ENCODE data around the gene SLC6A17. TPM values are rescaled to one million over a fixed set of nuclear protein-coding genes. Genes with fewer than 3 reads are reported as not detected.

Gene SLC6A17
- total and polyA plus RNA-seq, 2 experiments from 2014 or later, result 0.03 to 0.17 TPM

DNA sequence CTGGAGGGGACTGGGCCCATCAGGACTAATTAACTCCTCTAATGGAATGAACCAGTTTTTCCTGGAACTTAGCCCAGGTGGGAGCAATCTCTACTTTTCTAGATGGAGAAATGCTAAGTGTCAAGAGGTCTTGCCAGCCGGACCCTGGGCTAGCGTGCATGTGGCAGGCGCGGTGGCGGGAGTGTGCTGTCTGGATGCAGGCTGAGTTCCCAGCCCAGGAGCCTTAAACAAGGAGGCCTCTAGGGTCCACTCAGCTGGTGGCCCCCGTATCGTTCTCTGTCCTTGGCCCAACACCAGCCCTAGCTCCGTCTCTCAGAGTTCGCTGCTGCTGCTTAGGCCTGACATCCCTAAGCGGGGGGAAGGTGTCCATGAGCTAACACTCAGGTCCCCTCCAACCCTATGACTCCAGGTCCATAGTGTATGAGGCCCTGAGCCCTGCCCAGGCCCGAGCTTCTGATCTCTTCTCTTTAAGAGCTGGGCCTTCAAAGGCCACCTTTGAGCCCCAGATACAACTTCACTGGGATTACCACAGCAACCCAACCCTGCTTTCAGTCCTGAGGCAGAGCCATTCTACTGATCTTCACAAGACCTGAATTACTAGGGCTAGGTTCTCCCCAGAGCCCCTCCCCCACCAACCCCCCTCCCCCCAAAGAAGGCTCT is 56.1 kb downstream of the SLC6A17 start (continued):
- TF ChIP-seq NANOG (IDR thresholded peaks at IDR 0.05; ENCODE audit: borderline replicate concordance) (no peak), STAT1 (IDR thresholded peaks at IDR 0.05; ENCODE audit: unreplicated experiment) (no peak), EZH2 (IDR thresholded peaks at IDR 0.05; ENCODE audit: low read depth, unreplicated experiment) (no peak)
- TF ChIP-seq, protein P1, sequence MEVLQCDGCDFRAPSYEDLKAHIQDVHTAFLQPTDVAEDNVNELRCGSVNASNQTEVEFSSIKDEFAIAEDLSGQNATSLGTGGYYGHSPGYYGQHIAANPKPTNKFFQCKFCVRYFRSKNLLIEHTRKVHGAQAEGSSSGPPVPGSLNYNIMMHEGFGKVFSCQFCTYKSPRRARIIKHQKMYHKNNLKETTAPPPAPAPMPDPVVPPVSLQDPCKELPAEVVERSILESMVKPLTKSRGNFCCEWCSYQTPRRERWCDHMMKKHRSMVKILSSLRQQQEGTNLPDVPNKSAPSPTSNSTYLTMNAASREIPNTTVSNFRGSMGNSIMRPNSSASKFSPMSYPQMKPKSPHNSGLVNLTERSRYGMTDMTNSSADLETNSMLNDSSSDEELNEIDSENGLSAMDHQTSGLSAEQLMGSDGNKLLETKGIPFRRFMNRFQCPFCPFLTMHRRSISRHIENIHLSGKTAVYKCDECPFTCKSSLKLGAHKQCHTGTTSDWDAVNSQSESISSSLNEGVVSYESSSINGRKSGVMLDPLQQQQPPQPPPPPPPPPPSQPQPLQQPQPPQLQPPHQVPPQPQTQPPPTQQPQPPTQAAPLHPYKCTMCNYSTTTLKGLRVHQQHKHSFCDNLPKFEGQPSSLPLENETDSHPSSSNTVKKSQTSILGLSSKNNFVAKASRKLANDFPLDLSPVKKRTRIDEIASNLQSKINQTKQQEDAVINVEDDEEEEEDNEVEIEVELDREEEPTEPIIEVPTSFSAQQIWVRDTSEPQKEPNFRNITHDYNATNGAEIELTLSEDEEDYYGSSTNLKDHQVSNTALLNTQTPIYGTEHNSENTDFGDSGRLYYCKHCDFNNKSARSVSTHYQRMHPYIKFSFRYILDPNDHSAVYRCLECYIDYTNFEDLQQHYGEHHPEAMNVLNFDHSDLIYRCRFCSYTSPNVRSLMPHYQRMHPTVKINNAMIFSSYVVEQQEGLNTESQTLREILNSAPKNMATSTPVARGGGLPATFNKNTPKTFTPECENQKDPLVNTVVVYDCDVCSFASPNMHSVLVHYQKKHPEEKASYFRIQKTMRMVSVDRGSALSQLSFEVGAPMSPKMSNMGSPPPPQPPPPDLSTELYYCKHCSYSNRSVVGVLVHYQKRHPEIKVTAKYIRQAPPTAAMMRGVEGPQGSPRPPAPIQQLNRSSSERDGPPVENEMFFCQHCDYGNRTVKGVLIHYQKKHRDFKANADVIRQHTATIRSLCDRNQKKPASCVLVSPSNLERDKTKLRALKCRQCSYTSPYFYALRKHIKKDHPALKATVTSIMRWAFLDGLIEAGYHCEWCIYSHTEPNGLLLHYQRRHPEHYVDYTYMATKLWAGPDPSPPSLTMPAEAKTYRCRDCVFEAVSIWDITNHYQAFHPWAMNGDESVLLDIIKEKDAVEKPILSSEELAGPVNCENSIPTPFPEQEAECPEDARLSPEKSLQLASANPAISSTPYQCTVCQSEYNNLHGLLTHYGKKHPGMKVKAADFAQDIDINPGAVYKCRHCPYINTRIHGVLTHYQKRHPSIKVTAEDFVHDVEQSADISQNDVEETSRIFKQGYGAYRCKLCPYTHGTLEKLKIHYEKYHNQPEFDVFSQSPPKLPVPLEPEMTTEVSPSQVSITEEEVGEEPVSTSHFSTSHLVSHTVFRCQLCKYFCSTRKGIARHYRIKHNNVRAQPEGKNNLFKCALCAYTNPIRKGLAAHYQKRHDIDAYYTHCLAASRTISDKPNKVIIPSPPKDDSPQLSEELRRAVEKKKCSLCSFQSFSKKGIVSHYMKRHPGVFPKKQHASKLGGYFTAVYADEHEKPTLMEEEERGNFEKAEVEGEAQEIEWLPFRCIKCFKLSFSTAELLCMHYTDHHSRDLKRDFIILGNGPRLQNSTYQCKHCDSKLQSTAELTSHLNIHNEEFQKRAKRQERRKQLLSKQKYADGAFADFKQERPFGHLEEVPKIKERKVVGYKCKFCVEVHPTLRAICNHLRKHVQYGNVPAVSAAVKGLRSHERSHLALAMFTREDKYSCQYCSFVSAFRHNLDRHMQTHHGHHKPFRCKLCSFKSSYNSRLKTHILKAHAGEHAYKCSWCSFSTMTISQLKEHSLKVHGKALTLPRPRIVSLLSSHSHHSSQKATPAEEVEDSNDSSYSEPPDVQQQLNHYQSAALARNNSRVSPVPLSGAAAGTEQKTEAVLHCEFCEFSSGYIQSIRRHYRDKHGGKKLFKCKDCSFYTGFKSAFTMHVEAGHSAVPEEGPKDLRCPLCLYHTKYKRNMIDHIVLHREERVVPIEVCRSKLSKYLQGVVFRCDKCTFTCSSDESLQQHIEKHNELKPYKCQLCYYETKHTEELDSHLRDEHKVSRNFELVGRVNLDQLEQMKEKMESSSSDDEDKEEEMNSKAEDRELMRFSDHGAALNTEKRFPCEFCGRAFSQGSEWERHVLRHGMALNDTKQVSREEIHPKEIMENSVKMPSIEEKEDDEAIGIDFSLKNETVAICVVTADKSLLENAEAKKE (CRISPR knock-in tag; IDR thresholded peaks at IDR 0.05), result no peak

DNA sequence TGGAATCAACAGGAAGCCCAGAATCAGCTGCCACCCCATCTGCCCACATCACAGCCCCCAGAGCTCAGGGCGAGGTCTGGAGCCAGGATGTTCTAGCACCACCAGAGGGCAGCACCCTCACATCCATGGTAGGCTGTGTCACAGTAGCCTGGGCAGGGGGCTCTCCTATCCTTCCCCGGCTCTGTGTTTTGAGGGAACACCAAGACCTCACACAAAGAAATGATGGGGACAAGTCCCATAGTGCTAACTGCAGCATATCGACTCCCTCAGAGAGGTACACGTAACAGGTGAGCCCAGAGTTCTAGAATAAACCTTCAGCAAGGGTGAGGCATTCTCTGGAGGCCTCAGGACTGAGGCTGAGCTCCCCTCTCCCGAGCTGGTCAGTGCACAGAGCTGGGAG is 57.5 kb downstream of the SLC6A17 start:
- ATAC-seq (peak; percentile 48), DNase-seq (ENCODE audit: low spot score) (peak; percentile 90)
- Histone ChIP-seq H3K4me2 (no peak overlapping the region), H4K20me1 (replicated peaks; ENCODE audit: insufficient read depth) (no peaks in the 10 kb centered on the region; the same call in 1 of the 2 replicates), H3K36me3 (ENCODE audit: insufficient read depth) (no peaks in the 10 kb centered on the region), H3K27ac (ENCODE audit: low read depth) (no peak overlapping the region), H3K79me2 (replicated peaks; ENCODE audit: insufficient read depth) (no peaks in the 10 kb centered on the region), H3K4me3 (no peak overlapping the region), H3K9me2 (ENCODE audit: insufficient read depth) (no peaks in the 10 kb centered on the region), H2AFZ (no peak overlapping the region), H3K4me1 (ENCODE audit: insufficient read depth) (peaks cover 17% of the 10 kb centered on the region), H3K27me3 (ENCODE audit: insufficient read depth) (peaks cover 34% of the 10 kb centered on the region), H3F3A (replicated peaks; ENCODE audit: low read depth) (peaks cover 16% of the 10 kb centered on the region; the same call in 1 of the 2 replicates)
- Mint-ChIP-seq H3K36me3 (ENCODE audit: low read depth) (no peaks in the 10 kb centered on the region; the same call in 2 of the 3 replicates), H3K27me3 (ENCODE audit: insufficient read depth, low read depth, poor library complexity) (peaks cover 23% of the 10 kb centered on the region), H3K27ac (no peak overlapping the region), H3K4me1 (peaks cover 32% of the 10 kb centered on the region), H3K9me3 (no peaks in the 10 kb centered on the region; the same call in 2 of the 3 replicates), H3K4me3 (no peak overlapping the region)
- TF ChIP-seq, protein P2, sequence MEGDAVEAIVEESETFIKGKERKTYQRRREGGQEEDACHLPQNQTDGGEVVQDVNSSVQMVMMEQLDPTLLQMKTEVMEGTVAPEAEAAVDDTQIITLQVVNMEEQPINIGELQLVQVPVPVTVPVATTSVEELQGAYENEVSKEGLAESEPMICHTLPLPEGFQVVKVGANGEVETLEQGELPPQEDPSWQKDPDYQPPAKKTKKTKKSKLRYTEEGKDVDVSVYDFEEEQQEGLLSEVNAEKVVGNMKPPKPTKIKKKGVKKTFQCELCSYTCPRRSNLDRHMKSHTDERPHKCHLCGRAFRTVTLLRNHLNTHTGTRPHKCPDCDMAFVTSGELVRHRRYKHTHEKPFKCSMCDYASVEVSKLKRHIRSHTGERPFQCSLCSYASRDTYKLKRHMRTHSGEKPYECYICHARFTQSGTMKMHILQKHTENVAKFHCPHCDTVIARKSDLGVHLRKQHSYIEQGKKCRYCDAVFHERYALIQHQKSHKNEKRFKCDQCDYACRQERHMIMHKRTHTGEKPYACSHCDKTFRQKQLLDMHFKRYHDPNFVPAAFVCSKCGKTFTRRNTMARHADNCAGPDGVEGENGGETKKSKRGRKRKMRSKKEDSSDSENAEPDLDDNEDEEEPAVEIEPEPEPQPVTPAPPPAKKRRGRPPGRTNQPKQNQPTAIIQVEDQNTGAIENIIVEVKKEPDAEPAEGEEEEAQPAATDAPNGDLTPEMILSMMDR (conservative IDR thresholded peaks at IDR 0.05; ENCODE audit: low read depth in 2 of 2), result peak; percentile 87 to 98
- TF ChIP-seq ZNF114 (CRISPR knock-in tag; IDR thresholded peaks at IDR 0.05), result no peak
- no peak for TF ChIP-seq ZNF331 (CRISPR knock-in tag; IDR thresholded peaks at IDR 0.05; ENCODE audit: low read depth)

Measured in GM23338 (cell line).